Amniotic epithelial cell (primary cell): Measurements from ENCODE around the gene TRIM2.
A peak's percentile ranks its signal among the peaks of the same experiment; 100 is the strongest.

ENCODE experiments used
- DNase-seq: peaks from one replicate; pipeline ENCODE4 v3.0.0-alpha.2; 2010; ENCODE audit warnings: low read depth

The TRIM2 gene

DNA sequence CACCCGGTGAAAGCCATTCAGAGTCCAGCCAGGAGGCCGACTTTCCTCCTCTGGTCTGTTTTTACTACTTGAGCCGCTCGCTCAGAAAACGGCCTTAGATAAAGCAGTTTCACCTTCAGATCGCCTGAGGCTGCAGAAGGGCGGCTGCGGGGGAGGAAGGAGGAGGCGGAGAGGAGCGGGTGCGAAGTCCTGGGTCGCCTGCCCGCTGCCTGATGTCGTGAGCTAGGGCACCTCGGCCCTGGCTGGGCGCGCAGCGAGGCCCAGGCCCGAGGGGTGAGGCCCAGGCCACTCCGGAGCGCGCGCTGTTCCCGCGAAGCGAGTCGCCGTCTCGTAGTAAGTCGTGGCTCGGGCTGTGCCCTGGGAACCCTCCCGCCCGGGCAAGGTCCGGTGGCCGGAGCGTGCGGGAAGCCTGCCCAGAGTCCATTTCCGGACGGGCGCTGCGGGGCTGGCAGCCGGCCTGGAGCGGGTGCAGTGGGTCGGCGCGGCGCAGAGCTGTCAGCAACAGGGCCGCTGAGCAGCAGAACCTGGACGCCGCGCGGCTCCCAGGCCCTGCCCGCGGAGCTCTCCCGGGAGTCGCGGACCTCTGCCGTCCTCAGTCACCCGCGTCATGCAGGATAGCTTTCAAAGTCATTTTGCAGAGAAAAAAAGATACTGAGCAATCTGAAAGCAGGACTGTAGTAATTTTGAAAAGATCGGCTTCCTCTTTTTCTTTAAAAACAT is 18.6 kb downstream of the TRIM2 start:
- peak; percentile 41 for DNase-seq

DNA sequence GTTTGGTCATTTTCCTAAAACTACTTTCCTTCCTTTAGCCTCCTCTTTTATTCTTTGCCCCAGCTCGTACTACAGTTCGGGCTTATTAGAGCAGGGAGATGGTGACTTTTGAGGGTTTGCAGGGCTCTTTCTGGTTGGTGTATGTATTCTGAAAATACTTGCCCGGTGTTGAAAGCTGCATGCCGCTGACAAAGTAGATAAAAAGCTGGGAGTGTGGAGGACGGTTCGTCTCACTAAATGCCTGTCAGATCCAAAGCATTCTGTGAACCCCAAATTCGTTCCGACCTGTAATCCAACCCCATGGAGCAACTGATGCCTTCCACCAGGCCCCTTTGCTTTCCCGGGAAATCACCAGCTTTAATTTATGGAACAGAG is 19.2 kb downstream of the TRIM2 start:
- DNase-seq, result peak; percentile 29

DNA sequence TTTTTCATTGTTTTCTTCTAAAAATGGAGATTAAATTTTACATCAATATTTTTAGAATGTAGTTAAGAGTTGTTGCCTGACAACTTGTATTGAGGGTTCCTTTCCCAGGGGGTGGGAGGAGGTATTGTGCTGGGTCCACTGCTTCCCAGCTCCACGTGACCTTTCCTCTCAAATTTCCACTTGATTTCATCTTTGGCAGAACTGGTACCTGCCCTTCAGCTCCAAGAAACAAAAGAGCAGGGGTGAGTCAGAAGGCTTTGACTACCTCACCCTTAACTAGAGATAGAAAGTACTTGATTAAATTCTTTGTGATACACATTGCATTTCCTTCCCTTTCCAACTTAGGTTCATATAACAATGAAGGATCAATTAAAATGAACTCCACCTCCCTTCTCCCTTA is 19.7 kb downstream of the TRIM2 start:
- peak; percentile 43 for DNase-seq

DNA sequence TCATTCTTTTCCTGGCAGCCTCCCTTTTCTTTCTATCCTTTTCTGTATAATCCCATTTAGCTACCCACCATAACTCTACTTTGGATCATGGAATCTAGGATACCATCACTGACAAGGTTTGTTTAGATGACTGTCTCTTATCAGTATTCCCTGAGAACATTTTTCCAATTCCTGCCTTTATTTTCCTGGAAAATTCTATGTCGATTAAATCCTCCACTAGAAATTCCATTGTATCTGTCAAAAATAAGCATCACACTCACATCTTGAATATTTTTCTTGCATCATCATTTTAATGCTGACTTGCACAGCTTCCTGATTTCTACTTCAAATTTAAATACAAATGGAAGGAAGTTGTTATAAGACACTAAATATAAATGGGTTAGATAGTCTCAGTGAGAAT is 20.2 kb downstream of the TRIM2 start:
- no peak for DNase-seq

DNA sequence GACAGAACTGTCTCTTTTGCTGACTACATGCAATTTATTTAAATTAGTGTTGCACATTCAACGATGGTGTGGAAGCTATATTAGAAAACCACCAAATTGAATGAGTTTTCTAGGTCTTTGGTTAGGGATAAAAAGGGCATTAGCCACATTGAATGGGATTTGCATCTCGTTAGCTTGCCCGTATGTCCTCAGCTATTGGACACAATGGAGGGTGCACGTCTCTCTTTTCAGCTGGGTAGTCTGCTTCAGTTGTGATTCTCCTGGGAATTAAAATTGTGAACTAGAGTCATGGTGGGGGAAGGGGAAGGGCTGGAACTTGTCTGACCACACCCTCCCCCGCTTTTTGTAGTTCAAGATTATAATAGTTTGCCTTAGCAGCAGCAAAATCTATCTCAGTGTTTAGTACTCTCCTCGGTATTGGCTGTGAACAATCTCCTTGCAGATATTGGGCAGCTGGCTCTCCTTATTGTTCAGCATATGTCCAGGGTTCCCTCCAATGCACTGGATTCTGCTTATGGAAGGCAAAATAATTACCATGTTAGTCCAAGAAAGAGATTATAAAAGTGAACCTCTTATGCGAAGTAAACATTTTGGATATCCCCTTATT is 23.3 kb downstream of the TRIM2 start:
- no peak for DNase-seq

DNA sequence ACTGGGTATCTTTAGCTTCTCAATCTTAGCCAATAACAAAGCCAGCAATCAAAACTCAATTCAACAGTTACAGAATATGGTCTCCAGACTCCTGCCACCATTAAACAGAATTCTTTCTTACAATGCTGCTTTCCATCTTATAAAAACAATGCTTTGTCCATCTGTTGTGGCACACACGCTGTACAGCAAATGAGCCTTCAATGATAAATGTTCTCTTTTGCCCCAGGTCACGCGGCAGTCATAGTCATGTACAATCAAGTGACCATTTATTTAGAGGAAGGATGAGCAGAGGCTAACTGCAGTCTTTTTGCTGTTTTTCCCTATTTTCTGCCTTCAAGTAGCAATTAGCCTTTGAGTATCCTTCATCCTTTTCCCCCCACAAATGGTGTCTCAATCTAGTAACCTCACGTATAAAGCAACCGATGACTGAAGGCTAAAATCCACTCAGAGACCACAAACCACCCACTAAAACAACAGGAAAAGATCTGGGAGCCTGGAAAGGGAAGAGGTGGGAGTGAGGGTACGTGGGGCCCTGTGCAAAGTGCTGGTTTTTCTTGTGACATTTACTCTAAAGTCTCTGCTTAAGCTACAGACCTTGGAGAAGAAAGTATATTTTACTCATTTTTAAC is 24.4 kb downstream of the TRIM2 start:
- DNase-seq, result peak; percentile 74

DNA sequence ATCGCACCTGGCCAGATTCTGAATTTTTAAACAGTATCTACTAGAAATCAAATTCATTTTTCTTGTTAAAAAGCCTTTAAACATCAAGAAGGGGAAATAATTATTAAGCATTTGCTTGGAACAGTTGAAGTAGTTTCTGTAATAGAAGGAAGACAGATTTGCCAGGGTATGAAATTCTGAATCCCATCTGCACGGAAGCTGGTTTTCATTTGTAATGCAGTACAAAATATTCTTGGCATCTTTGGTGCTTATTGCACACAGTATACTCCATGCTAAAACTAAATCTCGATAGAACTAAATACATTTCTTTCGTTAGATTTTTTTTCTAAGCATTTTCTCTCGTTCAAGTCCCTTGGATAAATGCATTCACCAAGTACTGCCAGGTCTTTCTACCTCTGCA is 25.3 kb downstream of the TRIM2 start:
- DNase-seq, result no peak

DNA sequence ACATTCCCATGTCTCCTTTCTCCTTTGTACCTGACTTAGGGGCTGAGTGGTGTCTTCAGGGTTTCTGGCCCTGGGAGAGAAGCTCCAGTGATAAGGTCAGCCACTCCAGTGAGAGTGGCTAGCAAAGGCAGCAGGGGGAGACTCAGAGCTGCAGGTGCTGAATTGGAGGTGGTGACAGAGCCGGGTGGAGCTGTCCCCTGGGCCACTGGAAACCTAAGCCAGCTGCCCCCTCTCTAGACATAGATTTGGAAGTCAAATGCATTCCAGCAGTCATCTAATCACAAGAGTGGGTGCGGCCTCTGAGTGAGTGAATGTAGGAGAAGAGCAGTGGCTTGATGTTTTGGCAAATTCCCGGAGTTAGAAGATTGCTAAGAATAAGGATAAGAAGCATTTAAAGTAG is 28.5 kb downstream of the TRIM2 start:
- DNase-seq, result no peak

DNA sequence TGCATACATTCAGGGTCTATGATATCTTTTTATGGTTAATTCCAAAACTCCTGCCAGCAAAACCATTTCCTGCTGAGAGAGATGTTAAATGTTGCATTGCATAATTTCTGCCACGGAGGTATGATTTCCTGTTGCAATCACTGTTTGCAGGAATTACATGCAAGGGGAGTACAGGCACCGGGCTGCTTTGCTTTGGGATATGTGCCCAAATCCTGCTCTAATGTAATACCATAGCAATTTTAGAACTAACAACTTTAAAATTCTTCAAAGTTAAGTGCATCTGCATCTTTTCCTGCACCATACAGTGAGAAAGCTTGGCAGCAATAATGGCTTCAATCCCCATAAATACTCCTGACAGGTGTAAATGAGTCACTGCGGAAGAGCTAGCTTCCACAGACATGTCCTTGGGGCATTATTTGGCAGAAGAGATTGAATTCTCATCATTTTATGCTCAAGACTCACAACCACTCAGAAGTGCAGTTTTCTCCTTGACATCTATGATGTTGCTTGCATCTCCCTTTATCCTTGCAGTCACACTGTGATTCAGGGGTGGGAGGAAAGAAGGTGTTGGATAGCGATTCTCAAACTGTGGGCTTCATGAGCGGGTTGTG is 29.6 kb downstream of the TRIM2 start:
- DNase-seq, result peak; percentile 96

DNA sequence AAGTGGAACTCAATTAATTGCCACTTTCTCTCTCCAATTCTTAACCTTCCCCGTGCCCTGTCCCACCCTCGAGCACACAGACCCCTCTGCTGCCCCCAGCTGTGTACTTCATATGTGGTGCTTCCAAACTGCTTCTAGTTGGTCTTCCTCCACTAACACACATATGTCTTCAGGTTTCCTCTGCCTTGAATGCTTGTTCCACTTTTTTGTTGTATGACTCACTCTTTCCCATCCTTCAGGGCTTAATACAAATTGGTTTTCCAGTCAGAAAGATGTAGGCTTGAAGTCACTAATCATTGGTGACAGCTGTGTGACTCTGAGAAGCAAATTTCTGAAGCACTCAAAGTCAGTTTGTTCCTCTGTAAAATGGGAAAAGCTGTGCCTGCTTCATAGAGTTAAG is 30.6 kb downstream of the TRIM2 start:
- peak; percentile 57 for DNase-seq

DNA sequence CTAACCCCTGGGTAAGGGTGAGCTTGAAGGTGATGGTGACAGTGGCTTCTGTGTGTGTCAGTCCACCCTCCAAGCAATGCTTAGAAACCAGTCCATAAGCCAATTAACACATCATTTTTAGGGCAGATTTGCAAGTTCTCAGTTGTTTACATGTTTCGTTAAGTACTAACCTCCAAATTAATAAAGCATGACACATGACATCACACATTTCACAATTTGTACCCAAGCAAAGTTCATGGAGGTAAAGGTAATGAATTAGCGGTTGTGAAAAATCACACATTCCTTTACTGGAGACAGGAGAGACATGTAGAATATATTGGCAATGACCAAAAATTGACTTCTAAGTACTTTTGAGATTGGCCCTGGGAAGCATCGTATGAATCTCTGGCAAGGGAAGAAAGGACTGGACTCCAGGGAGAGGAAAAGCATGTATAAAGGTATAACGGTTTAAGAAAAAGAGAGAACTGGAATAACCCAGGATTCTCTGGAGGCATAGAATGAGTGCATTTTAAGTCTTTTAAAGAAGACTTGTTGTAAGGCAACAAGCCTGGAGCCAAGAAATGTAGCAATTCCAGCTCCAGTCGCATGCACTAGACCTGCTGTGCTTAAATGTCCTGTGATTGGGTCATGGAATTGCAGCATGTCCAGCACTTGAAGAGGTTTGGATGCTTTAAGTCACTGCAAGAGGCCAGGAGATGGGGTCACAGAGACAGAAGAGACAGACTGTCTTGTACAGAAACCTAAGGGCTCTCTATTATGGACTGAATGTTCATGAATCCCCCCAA is 34.1 kb downstream of the TRIM2 start:
- no peak for DNase-seq

DNA sequence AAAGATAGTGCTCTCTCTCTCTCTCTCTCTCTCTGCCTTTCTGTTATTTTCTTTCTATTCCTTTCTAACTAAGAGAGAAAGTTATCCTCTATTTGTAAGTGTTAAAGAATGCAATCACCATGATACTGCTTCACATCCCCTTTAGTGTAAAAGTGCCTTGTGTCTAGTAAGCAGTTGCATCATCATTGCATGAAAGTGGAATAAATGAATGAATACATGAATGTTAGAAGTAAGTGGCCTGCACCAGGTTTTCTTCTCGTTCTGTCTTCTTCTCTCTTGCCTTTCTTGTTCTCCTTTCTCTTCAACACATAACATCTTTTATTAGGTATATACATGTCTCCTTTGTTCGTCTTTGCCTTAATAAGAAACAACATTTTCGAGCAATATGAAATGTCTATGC is 35.2 kb downstream of the TRIM2 start:
- no peak for DNase-seq

DNA sequence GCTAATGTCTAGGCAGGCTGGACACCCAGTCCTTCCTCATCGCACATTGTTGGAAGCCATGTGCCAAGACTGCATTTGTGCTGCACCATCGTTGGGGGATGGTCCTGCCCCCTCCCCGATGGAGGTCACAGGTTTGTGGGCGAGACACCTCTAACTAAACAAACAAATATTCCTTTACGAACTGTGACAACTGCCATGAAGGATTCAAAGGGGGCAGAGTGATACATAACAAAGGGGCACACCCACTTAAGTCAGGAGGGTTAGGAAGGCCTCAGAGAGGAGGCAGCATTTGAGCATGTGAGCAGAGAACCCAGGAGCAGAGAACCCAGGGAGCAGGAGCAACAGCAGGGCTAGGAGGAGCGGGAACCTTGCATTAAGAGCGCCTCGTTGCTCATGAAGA is 37.1 kb downstream of the TRIM2 start:
- no peak for DNase-seq

DNA sequence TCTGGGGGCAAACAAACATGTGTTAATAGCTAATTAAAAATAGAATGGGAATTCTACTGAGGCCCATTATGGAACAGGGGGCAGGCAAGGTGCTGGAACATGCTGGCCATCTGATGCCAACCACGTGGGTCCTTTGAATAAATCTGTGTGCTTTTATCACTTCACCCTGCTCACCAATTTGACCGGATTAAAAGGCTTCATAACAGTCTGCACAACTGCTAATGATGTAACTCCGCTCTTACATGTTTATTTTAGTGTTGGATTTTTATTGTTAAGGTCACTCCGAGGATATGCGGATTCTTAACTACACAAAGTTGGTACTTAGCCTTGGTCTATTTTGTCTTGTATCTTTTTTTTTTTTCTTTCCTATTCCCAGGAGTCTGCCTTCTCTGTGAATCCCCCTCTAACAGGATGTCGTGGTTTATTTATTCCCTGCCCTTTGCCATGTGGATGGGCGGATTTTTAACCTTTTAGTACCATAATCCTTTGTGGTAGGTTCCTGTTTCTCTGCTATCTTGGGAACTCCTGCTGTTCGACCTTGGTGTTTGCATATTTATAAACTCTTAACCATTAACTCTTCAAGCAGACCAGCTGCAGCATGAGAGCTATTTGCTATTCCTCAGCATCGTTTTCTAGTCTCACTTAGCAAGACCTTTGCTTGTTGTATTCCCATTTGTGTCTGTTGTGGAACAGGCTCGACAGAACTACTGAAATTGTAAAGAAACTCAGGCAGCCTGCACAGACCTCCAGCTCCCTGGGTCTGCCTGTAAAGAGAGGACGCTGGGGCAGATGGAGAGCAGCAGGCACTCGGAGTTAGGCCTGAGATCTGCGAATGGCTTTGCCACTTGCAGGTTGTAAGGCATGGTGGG is 38.0 kb downstream of the TRIM2 start:
- DNase-seq, result peak; percentile 67

DNA sequence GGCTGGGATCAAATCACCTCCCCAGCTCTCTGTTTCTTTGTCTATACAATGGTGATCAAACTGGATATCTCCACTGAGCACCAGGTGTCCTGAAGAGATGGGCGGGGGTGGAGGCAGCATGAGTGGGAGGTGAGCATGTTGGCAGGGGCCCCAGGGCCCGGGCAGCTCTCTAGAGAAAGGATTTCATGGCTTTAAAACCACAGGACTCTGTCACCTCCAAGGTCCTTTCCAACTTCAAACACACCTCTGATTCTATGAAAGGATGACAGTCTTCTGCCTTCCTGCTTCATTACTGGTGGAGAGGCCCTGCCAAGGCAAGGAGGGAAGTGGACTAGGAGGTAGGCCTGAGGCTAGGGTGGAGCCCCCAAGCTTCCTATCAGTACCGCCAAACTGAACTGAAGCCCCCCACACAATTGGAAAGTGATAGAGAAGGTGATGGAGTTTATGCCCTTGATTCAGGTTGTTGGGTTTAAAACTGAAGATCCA is 38.6 kb downstream of the TRIM2 start:
- no peak for DNase-seq

DNA sequence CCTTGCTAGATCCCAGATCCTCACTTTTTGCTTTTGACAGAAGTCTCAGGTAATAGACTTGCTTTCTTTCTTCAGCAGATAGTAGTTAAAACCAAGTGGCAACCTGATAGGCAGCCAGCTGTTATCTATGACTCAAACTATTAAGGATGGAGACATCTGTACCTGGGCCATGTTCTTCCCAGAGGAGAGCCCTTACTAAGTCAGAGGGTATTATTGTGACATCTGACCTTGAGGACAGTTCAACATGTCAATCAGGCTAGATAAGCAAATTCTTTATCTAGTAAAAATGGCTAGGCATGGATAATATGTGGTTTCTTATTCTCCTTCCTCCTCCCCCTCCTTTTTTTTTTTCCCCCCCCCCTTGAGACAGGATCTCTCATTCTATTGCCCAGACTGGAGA is 39.2 kb downstream of the TRIM2 start:
- DNase-seq, result peak; percentile 70

DNA sequence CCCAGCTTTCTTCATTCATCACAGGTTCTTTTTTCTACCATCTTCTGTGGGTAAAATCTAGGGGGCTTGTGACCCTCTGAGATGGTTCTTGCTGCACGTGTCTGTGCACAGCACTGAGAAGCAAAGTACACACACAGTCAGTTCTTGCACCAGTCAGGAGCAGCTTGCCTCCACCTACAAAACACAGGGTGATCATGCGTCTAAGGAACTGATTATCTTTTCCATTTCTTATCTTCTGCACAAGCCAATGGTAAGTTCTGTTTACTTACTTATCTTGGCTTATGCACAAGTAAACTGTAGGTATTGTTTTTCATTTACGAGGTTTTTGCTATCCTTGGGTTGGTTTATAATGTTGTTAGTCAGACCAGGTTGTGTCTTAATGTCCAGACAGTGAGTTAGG is 40.7 kb downstream of the TRIM2 start:
- DNase-seq, result no peak

DNA sequence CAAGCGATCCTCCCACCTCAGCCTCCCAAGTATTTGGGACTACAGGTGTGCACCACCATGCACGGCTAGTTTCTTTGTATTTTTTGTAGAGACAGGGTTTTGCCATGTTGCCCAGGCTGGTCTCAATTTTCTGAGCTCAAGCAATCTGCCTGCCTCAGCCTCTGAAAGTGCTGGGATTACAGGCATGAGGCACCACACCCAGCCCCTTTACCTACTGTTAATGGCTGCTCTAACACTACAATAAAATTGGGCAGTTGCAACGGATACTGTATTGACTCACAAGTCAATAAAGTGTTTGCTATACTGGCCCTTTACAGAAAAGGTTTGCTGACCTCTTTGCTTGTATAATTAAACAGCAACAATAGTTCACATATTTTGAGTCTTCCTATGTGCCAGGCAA is 41.5 kb downstream of the TRIM2 start:
- DNase-seq, result no peak

DNA sequence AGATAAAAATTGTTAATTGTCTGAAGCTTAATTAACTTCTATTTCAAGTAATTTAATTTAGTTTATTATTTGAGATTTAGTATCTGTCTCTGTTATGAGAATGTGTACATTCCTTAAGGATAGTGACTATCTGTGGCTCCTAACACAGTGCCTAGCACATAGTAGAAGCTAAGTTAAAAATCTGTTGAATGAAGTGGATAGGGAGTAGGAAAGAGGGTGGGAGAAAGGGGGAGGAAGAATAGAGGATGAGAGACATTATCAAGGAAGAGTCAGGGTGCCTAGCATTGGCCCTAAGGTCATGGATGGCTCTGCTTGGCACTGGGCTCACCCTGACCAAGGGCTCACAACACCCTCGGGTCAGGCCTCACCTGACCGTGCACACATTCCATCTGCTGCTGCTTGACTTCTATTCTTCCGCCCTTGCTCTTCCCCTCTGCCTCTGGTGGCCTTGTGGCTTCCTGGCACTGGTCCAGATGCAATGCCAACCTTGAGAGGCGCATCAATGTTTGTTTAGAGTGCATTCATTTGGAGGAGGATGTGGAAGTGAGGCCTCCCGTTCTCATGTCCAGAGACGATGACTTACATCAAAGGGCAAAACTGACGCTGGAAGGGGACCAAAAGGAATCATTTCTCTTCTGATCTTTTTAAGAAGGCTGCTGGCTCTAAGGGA is 42.3 kb downstream of the TRIM2 start:
- no peak for DNase-seq

DNA sequence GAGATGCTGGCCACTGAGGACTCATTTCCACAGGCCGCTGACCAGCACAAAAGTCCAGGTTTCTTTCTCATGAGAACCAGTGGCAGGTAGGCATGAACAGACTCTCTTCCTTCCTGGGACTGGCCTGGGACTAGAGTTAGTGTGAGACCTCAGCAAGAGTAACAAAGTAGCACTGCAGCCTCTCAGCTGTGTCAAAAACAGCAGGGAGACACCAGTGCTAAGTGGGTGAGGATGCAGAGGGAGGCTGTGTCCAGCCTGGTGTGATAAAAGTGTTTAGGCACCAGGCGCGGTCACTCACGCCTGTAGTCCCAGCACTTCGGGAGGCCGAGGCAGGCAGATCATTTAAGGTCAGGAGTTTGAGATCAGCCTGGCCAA is 42.9 kb downstream of the TRIM2 start:
- DNase-seq, result no peak
